ENCODE measurements around the gene ZDHHC24. TPM values are rescaled to one million over a fixed set of nuclear protein-coding genes. Genes with fewer than 3 reads are reported as not detected.

Gene ZDHHC24
- total RNA-seq (2022) (25.1 and 26.9 TPM in 2 replicates), Bru-seq, nascent RNA (percentile 54 among the genes with signal in this experiment), BruChase-seq, experiment 1, labeled RNA remaining after a 2-hour chase (percentile 60 among the genes with signal in this experiment), BruChase-seq, experiment 2, labeled RNA remaining after a 6-hour chase (percentile 73 among the genes with signal in this experiment)
- long read RNA-seq, full-length matches to known transcripts: 72 of 85 reads
- long read RNA-seq, partial matches to known transcripts: 1 of 85 reads
- long read RNA-seq, other reads (novel, unspliced or antisense): 12 of 85 reads

GRCh38 chr11:66545701-66546367 is at the start of gene ZDHHC24:
TSS of gene ZDHHC24 (minus strand) at chr11:66546048. CDS start at chr11:66546003, 45 bp downstream.
- CTCF ChIA-PET: interaction anchor here (0.5 to 2.2 kb wide), 7 partner anchors 45 to 136 kb away, joined by 3 to 31 read pairs (median 7); partner anchors contain the start of genes CCDC87, CCS, DPP3 and RBM4B
- intact Hi-C loops (cut with micrococcal nuclease; ENCODE audit: unreplicated experiment): loop anchor here (1.0 to 5.0 kb wide), 4 partner anchors 46 to 131 kb away; partner anchors contain the start of genes CCDC87, CCS, DPP3 and RBM14
- H3K27me3 Mint-ChIP-seq (ENCODE audit: insufficient read depth, unreplicated experiment): no peaks in the 10 kb centered on the region

GRCh38 chr11:66595245-66595904 is 49.5 kb upstream of the ZDHHC24 start:
- peaks cover 28% of the 10 kb centered on the region for H3K36me3 Mint-ChIP-seq (ENCODE audit: insufficient read depth, unreplicated experiment)
- no peak overlapping the region for H3K4me3 Mint-ChIP-seq (ENCODE audit: unreplicated experiment)

More at GRCh38 chr11:66545701-66546367, at the start of gene ZDHHC24:
- Mint-ChIP-seq H3K4me3 (ENCODE audit: unreplicated experiment) (peak within 1 kb of the TSS; percentile 84), H3K27ac (ENCODE audit: unreplicated experiment) (peak within 1 kb of the TSS; percentile 60), H3K4me1 (ENCODE audit: low read depth, unreplicated experiment) (peaks cover 15% of the 10 kb centered on the region), H3K36me3 (ENCODE audit: insufficient read depth, unreplicated experiment) (peaks cover 17% of the 10 kb centered on the region), H3K9me3 (ENCODE audit: unreplicated experiment) (no peaks in the 10 kb centered on the region)
- Histone ChIP-seq H3K9me3 (no peaks in the 10 kb centered on the region), H3K4me1 (peaks cover 22% of the 10 kb centered on the region), H3K27me3 (replicated peaks; ENCODE audit: control insufficient read depth, insufficient read depth, low read length) (no peaks in the 10 kb centered on the region), H3K4me3 (ENCODE audit: low read depth, low read length) (peak within 1 kb of the TSS; percentile 59), H3K36me3 (ENCODE audit: control insufficient read depth, insufficient read depth, low read length) (no peaks in the 10 kb centered on the region)
- POLR2A ChIA-PET: interaction anchor here (0.5 to 1.9 kb wide), 16 partner anchors 8 to 297 kb away, joined by 3 to 31 read pairs (median 5); partner anchors contain the start of genes CCDC87, DPP3, PELI3 and RBM14
- no peak for TF ChIP-seq CTCF (IDR thresholded peaks at IDR 0.05; ENCODE audit: insufficient read depth in 1 of 2, low read depth in 1 of 2, low read length in 1 of 2, severe bottlenecking in 1 of 2, unreplicated experiment in 1 of 2)
- DNase-seq: peak; percentile 99
- BruUV-seq (replicated peaks): no TSS peak

More at GRCh38 chr11:66595245-66595904, 49.5 kb upstream of the ZDHHC24 start:
- Mint-ChIP-seq H3K9me3 (ENCODE audit: unreplicated experiment) (no peaks in the 10 kb centered on the region), H3K27me3 (ENCODE audit: insufficient read depth, unreplicated experiment) (no peaks in the 10 kb centered on the region), H3K4me1 (ENCODE audit: low read depth, unreplicated experiment) (peaks cover 6% of the 10 kb centered on the region), H3K27ac (ENCODE audit: unreplicated experiment) (no peak overlapping the region)
- TF ChIP-seq CTCF (IDR thresholded peaks at IDR 0.05; ENCODE audit: insufficient read depth in 1 of 2, low read depth in 1 of 2, low read length in 1 of 2, severe bottlenecking in 1 of 2, unreplicated experiment in 1 of 2): no peak
- H3K9me3 ChIP-seq: no peaks in the 10 kb centered on the region; the same call in 1 of the 2 replicates
- POLR2A ChIA-PET: interaction anchor here (1.1 kb wide), 1 partner anchor 49 kb away, joined by 4 read pairs; the partner anchor contains the start of gene ZDHHC24
- DNase-seq: no peak
- CTCF ChIA-PET: no interaction called here
- no peak overlapping the region for H3K4me3 ChIP-seq (ENCODE audit: low read depth, low read length)
- H3K27me3 ChIP-seq (replicated peaks; ENCODE audit: control insufficient read depth, insufficient read depth, low read length): no peaks in the 10 kb centered on the region
- intact Hi-C loops (cut with micrococcal nuclease; ENCODE audit: unreplicated experiment): no loop called here
- H3K36me3 ChIP-seq (ENCODE audit: control insufficient read depth, insufficient read depth, low read length): no peaks in the 10 kb centered on the region; the same call in 1 of the 2 replicates
- BruUV-seq (replicated peaks): no TSS peak
- H3K4me1 ChIP-seq: peaks cover 23% of the 10 kb centered on the region

Data from Caco-2 (cell line).